CD14-positive monocyte (primary cell): ENCODE data around the gene PPOX. TPM values are rescaled to one million over a fixed set of nuclear protein-coding genes. Genes with fewer than 3 reads are reported as not detected.
A peak's percentile ranks its signal among the peaks of the same experiment; 100 is the strongest.

Source experiments
- DNase-seq, 3 donors: peaks; one replicate each; pipeline ENCODE4 v3.0.0-alpha.2; 2011 to 2022
- H2AFZ ChIP-seq: 2 replicates; pipeline ENCODE4 v1.6.0; 2012; ENCODE audit warnings: mild to moderate bottlenecking, low read depth, low read length, inconsistent platforms; ENCODE audit not compliant: insufficient read depth, poor library complexity, severe bottlenecking
- H3K27ac ChIP-seq, 2 donors: 1 replicate in 1 of 2; 2 replicates in 1 of 2; pipeline ENCODE4 v1.5.1; 2012 to 2013; ENCODE audit warnings: low read length in 2 of 2, control low read depth in 1 of 2, inconsistent platforms in 1 of 2, low read depth in 1 of 2, mild to moderate bottlenecking in 1 of 2
- H3K27me3 ChIP-seq, 2 donors: one replicate each; pipeline versions ENCODE4 v1.6.0 to v1.6.1; 2011 to 2013; ENCODE audit warnings: low read length in 2 of 2; ENCODE audit not compliant: control insufficient read depth in 2 of 2, insufficient read depth in 2 of 2
- H3K36me3 ChIP-seq, 2 donors: replicated peaks in 1 of 2; 1 replicate in 1 of 2; 2 replicates in 1 of 2; pipeline versions ENCODE4 v1.5.1 to v1.6.1; 2012 to 2013; ENCODE audit warnings: low read length in 2 of 2, control low read depth in 1 of 2, inconsistent platforms in 1 of 2, mild to moderate bottlenecking in 1 of 2; ENCODE audit not compliant: insufficient read depth in 2 of 2, control insufficient read depth in 1 of 2
- H3K4me1 ChIP-seq, 2 donors: 1 replicate in 1 of 2; 2 replicates in 1 of 2; pipeline versions ENCODE4 v1.5.1 to v1.6.1; 2012 to 2013; ENCODE audit warnings: low read length in 2 of 2, control low read depth in 1 of 2, inconsistent platforms in 1 of 2, mild to moderate bottlenecking in 1 of 2, moderate library complexity in 1 of 2; ENCODE audit not compliant: insufficient read depth in 2 of 2, control insufficient read depth in 1 of 2
- H3K4me2 ChIP-seq: replicated peaks from 2 replicates; pipeline ENCODE3; 2012; ENCODE audit warnings: low read length, moderate library complexity, mild to moderate bottlenecking; ENCODE audit not compliant: poor library complexity, severe bottlenecking; ENCODE audit errors: extremely low read depth
- H3K4me3 ChIP-seq, 3 experiments: fragments of 200-600 bp in 1 of 3; sonication (generic) in 1 of 3; replicated peaks in 1 of 3; 1 replicate in 2 of 3; 2 replicates in 1 of 3; pipeline ENCODE4 v1.5.1; 2011 to 2013; ENCODE audit warnings: low read length in 3 of 3, mild to moderate bottlenecking in 3 of 3, control low read depth in 2 of 3, low read depth in 2 of 3, inconsistent platforms in 1 of 3, moderate library complexity in 1 of 3
- H3K79me2 ChIP-seq: 2 replicates; pipeline ENCODE4 v1.6.0; 2012; ENCODE audit warnings: mild to moderate bottlenecking, control low read depth, inconsistent platforms, low read length, moderate library complexity; ENCODE audit not compliant: insufficient read depth
- H3K9ac ChIP-seq: 2 replicates; pipeline ENCODE4 v1.6.0; 2017; ENCODE audit warnings: low read length, mild to moderate bottlenecking; ENCODE audit not compliant: insufficient read depth, poor library complexity, severe bottlenecking
- H3K9me3 ChIP-seq, 2 donors: replicated peaks in 1 of 2; 1 replicate in 1 of 2; 2 replicates in 1 of 2; pipeline versions ENCODE4 v1.5.1 to v1.6.1; 2012 to 2013; ENCODE audit warnings: low read length in 2 of 2, control low read depth in 1 of 2; ENCODE audit not compliant: control insufficient read depth in 1 of 2, insufficient read depth in 1 of 2
- H4K20me1 ChIP-seq: 2 replicates; pipeline ENCODE4 v1.6.0; 2012; ENCODE audit warnings: mild to moderate bottlenecking, low read length, control low read depth, moderate library complexity; ENCODE audit not compliant: insufficient read depth
- H3K27ac Mint-ChIP-seq, 7 donors: one replicate each; pipeline ENCODE4 v1.8.0; 2020; ENCODE audit warnings: mild to moderate bottlenecking in 7 of 7, mixed read lengths in 7 of 7, moderate library complexity in 6 of 7, inconsistent platforms in 2 of 7
- H3K27me3 Mint-ChIP-seq, 3 donors: one replicate each; pipeline ENCODE4 v1.8.0; 2021 to 2022; ENCODE audit warnings: low read depth in 3 of 3, mild to moderate bottlenecking in 3 of 3, mixed read lengths in 3 of 3, moderate library complexity in 3 of 3, inconsistent platforms in 1 of 3
- H3K36me3 Mint-ChIP-seq, 2 donors: one replicate each; pipeline ENCODE4 v1.8.0; 2020; ENCODE audit warnings: mixed read lengths in 2 of 2, inconsistent platforms in 1 of 2, mild to moderate bottlenecking in 1 of 2
- H3K4me1 Mint-ChIP-seq: one replicate; pipeline ENCODE4 v1.8.0; 2020; ENCODE audit warnings: mild to moderate bottlenecking, mixed read lengths
- H3K4me3 Mint-ChIP-seq, 2 donors: one replicate each; pipeline ENCODE4 v1.8.0; 2020; ENCODE audit warnings: mild to moderate bottlenecking in 2 of 2, mixed read lengths in 2 of 2, moderate library complexity in 1 of 2
- H3K9me3 Mint-ChIP-seq, 7 donors: one replicate each; pipeline ENCODE4 v1.8.0; 2020 to 2022; ENCODE audit warnings: mixed read lengths in 7 of 7, mild to moderate bottlenecking in 6 of 7, moderate library complexity in 6 of 7, inconsistent platforms in 2 of 7
- WGBS: methylation state at CpG from one replicate; pipeline ENCODE4 v1.1.5; 2013; ENCODE audit warnings: missing lambda C conversion rate; ENCODE audit not compliant: insufficient coverage; 5-methylcytosine and 5-hydroxymethylcytosine counted together
- intact Hi-C, 2 donors: fragments of 100-400 bp; cut with micrococcal nuclease; formaldehyde crosslinking; loops; one replicate each; pipeline versions ENCODE4 v1.15.0 to v1.15.1; 2023
- polyA plus RNA-seq, 3 donors: library from polyadenylated mRNA; depleted of rRNA in 1 of 3; unstranded in 2 of 3; stranded (reverse) in 1 of 3; fragments of 300-500 nt in 2 of 3; fragments of >200 nt in 1 of 3; fragmentation: Illumina TruSeq in 2 of 3; gene quantifications; 1 replicate in 2 of 3; 2 replicates in 1 of 3; pipeline ENCODE4 v1.2.3, GENCODE V29; 2012 to 2021
- TF ChIP-seq, protein P1 (sequence below): fragments of 200-600 bp; IDR thresholded peaks from one replicate; pipeline ENCODE4 v1.8.0; 2022; ENCODE audit warnings: antibody characterized with exemption, mild to moderate bottlenecking

PPOX gene
- polyA plus RNA-seq, 3 donors, result 10.5 to 42.6 (median 10.8) TPM

DNA sequence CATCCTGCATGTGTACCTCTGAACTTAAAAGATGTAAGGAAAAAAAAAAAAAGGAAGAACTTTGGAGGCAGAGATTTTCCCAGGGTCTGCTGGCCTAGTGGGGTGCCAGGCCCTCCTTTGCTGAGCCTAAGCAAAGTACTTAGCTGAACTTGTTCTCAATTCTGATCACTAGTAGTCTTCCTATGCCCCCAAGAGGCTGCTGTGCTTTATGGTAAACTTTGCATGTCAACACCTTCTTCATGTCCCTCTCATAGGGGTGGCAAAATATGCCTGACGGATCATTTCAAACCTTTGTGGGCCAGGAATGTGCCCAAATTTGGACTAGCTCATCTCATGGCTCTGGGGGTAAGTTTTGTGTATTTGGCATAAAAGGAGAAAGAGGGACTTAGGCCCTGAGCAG lies 8.4 kb upstream of the PPOX start:
- Histone ChIP-seq H3K9me3 (no peaks in the 10 kb centered on the region), H2AFZ (no peak overlapping the region), H3K4me2 (no peak overlapping the region), H3K4me3 (no peak overlapping the region), H3K9ac (no peak overlapping the region), H4K20me1 (no peaks in the 10 kb centered on the region), H3K27ac (no peak overlapping the region), H3K4me1 (peaks cover 26 to 41% of the 10 kb centered on the region in 2 donors), H3K27me3 (no peaks in the 10 kb centered on the region), H3K36me3 (peaks cover 29 to 41% of the 10 kb centered on the region in 2 donors), H3K79me2 (peaks cover 40% of the 10 kb centered on the region)
- peaks cover 48% of the 10 kb centered on the region for H3K4me1 Mint-ChIP-seq
- H3K36me3 Mint-ChIP-seq, result peaks cover 27 to 48% of the 10 kb centered on the region in 2 donors
- WGBS, result 100% methylated on average over 1 of the region's 1 CpG
- TF ChIP-seq, protein P1, sequence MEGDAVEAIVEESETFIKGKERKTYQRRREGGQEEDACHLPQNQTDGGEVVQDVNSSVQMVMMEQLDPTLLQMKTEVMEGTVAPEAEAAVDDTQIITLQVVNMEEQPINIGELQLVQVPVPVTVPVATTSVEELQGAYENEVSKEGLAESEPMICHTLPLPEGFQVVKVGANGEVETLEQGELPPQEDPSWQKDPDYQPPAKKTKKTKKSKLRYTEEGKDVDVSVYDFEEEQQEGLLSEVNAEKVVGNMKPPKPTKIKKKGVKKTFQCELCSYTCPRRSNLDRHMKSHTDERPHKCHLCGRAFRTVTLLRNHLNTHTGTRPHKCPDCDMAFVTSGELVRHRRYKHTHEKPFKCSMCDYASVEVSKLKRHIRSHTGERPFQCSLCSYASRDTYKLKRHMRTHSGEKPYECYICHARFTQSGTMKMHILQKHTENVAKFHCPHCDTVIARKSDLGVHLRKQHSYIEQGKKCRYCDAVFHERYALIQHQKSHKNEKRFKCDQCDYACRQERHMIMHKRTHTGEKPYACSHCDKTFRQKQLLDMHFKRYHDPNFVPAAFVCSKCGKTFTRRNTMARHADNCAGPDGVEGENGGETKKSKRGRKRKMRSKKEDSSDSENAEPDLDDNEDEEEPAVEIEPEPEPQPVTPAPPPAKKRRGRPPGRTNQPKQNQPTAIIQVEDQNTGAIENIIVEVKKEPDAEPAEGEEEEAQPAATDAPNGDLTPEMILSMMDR, result no peak
- H3K9me3 Mint-ChIP-seq, result no peaks in the 10 kb centered on the region
- H3K27me3 Mint-ChIP-seq, result no peaks in the 10 kb centered on the region
- no peak overlapping the region for H3K27ac Mint-ChIP-seq
- intact Hi-C loops, result no loop called here
- no peak overlapping the region for H3K4me3 Mint-ChIP-seq
- no peak for DNase-seq

DNA sequence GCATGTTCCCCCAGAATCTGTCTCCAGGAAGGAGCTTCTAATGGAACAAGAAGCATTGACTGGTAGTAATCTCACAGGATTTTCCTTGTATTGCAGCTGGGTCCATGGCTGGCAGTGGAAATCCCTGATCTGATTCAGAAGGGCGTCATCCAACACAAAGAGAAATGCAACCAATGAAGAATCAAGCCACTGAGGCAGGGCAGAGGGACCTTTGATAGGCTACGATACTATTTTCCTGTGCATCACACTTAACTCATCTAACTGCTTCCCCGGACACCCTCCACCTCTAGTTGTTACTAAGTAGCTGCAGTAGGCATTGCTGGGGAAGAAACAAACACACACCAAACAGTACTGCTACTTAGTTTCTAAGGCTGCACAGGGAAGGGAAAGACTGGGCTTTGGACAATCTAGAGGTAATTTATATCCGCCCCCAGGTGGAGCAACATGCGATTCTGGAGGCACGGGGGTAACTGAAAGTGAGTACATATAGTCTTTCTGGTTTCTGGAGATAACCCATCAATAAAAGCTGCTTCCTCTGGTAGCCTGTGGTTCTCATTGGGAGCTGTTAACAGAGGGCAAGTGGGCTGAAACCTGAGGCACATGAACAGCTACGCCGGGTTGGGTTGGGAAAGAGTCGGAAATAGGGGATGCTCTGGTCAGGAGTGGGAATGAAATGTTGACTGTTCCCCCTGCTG lies 7.8 kb upstream of the PPOX start:
- peaks cover 23 to 38% of the 10 kb centered on the region in 2 donors for H3K4me1 ChIP-seq
- Mint-ChIP-seq H3K36me3 (peaks cover 33 to 53% of the 10 kb centered on the region in 2 donors), H3K4me3 (peak overlapping the region in 1 of 2 donors; percentile 85), H3K9me3 (no peaks in the 10 kb centered on the region), H3K27me3 (no peaks in the 10 kb centered on the region), H3K4me1 (peaks cover 45% of the 10 kb centered on the region), H3K27ac (peak overlapping the region; percentile 78 to 94 (median 85))
- H3K4me2 ChIP-seq, result peak overlapping the region; percentile 97
- intact Hi-C loops, result no loop called here
- peak overlapping the region; percentile 87 for H3K9ac ChIP-seq
- no peak for DNase-seq
- no peaks in the 10 kb centered on the region for H3K27me3 ChIP-seq
- no peaks in the 10 kb centered on the region for H3K9me3 ChIP-seq
- 47% methylated on average over 3 of the region's 9 CpGs for WGBS
- peak overlapping the region in 2 of 3 experiments; percentile 94 to 97 for H3K4me3 ChIP-seq
- TF ChIP-seq, protein P1, result no peak
- H3K27ac ChIP-seq, result peak overlapping the region; percentile 31 to 85
- H3K79me2 ChIP-seq, result peaks cover 40% of the 10 kb centered on the region
- no peaks in the 10 kb centered on the region for H4K20me1 ChIP-seq
- peaks cover 32 to 47% of the 10 kb centered on the region in 2 donors for H3K36me3 ChIP-seq
- peak overlapping the region; percentile 92 for H2AFZ ChIP-seq
